DOHH2 (cell line): ENCODE results near the gene FAM89B.

Source experiments
- H3F3A ChIP-seq: fragments of 200-600 bp; sonication (generic), shearing (Covaris generic); 2 replicates; pipeline ENCODE4 v1.6.0; 2016; ENCODE audit warnings: antibody characterized with exemption, mild to moderate bottlenecking; ENCODE audit not compliant: control insufficient read depth, insufficient read depth
- H3K27ac ChIP-seq: fragments of 200-600 bp; sonication (generic); 2 replicates; pipeline ENCODE4 v1.5.1; 2014; ENCODE audit warnings: low read depth, mild to moderate bottlenecking, low read length, moderate library complexity
- H3K27me3 ChIP-seq: fragments of 200-600 bp; sonication (generic); 2 replicates; pipeline ENCODE4 v1.6.1; 2014; ENCODE audit warnings: mild to moderate bottlenecking, low read length, mixed read lengths; ENCODE audit not compliant: control insufficient read depth
- H3K36me3 ChIP-seq: fragments of 200-600 bp; sonication (generic); 2 replicates; pipeline ENCODE4 v1.6.1; 2014; ENCODE audit warnings: mild to moderate bottlenecking, low read length, moderate library complexity, mixed read lengths; ENCODE audit not compliant: control insufficient read depth
- H3K4me1 ChIP-seq: fragments of 200-600 bp; sonication (generic); 2 replicates; pipeline ENCODE4 v1.6.1; 2014; ENCODE audit warnings: mild to moderate bottlenecking, low read length, mixed read lengths; ENCODE audit not compliant: control insufficient read depth
- H3K4me2 ChIP-seq: fragments of 200-600 bp; sonication (generic); 2 replicates; pipeline ENCODE4 v1.6.0; 2014; ENCODE audit warnings: mild to moderate bottlenecking, low read length, moderate library complexity
- H3K4me3 ChIP-seq: fragments of 200-600 bp; sonication (generic); 2 replicates; pipeline ENCODE4 v1.5.1; 2014; ENCODE audit warnings: mild to moderate bottlenecking, low read length, mixed read lengths
- H3K79me2 ChIP-seq: fragments of 200-600 bp; sonication (generic); 2 replicates; pipeline ENCODE4 v1.6.1; 2014; ENCODE audit warnings: mild to moderate bottlenecking, low read length, mixed read lengths; ENCODE audit not compliant: control insufficient read depth
- H3K9me2 ChIP-seq: fragments of 200-600 bp; sonication (generic); replicated peaks from 2 replicates; pipeline ENCODE4 v1.6.1; 2014; ENCODE audit warnings: mild to moderate bottlenecking, low read length, mixed read lengths; ENCODE audit not compliant: control insufficient read depth
- H3K9me3 ChIP-seq: fragments of 200-600 bp; sonication (generic); 2 replicates; pipeline ENCODE4 v1.6.1; 2014; ENCODE audit warnings: antibody characterized with exemption, low read length, mixed read lengths; ENCODE audit not compliant: control insufficient read depth, insufficient read depth
- H4K20me1 ChIP-seq: fragments of 200-600 bp; sonication (generic); 2 replicates; pipeline ENCODE4 v1.6.0; 2014; ENCODE audit warnings: low read depth, mild to moderate bottlenecking, antibody characterized with exemption, low read length, moderate library complexity; ENCODE audit not compliant: control insufficient read depth, insufficient read depth
- EZH2phosphoT487 ChIP-seq: fragments of 200-600 bp; sonication (generic); IDR thresholded peaks from 2 replicates; pipeline ENCODE4 v1.6.1; 2017; ENCODE audit warnings: borderline replicate concordance, mild to moderate bottlenecking, antibody characterized with exemption, low read length, moderate library complexity, mixed read lengths
- TF ChIP-seq, protein P1 (sequence below): fragments of 200-600 bp; sonication (generic); IDR thresholded peaks from one replicate; pipeline ENCODE4 v1.5.1; 2014; ENCODE audit warnings: antibody characterized with exemption, mild to moderate bottlenecking, low read depth, low read length; ENCODE audit not compliant: poor library complexity, severe bottlenecking

FAM89B gene

DNA sequence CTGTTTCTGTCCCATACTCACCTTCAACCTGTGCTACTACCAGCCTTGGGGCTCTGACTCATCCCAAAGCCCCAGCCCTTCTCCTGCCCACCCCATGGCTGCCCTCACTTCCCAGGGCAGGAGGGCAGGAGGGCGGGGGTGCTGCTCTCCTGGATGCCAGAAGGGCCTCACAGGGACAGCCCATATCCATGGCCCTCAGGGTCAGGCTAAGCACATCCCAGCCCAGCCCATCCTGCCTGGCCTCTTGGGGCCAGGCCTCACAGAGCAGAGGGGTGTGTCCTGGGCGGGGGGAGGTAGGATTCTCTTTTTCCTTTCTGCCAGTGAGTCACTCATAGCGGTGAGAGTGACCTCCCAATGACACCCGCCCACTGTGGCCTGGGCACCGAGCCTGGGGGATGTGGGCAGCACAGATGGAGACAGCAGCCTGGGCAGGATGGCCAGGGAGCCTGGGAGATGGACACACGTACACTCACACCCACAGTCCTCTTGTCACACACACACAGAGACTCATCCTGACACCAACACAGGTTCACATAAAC is 16.6 kb upstream of the FAM89B start:
- Histone ChIP-seq H3K27ac (no peak overlapping the region), H3K9me2 (no peaks in the 10 kb centered on the region), H3K9me3 (no peaks in the 10 kb centered on the region), H3K36me3 (no peaks in the 10 kb centered on the region), H3K79me2 (no peaks in the 10 kb centered on the region), H3F3A (peaks cover 8% of the 10 kb centered on the region), H3K27me3 (no peaks in the 10 kb centered on the region), H4K20me1 (no peaks in the 10 kb centered on the region), H3K4me3 (no peak overlapping the region), H3K4me2 (no peak overlapping the region), H3K4me1 (peaks cover 51% of the 10 kb centered on the region)
- no peak for TF ChIP-seq EZH2phosphoT487
- TF ChIP-seq, protein P1, sequence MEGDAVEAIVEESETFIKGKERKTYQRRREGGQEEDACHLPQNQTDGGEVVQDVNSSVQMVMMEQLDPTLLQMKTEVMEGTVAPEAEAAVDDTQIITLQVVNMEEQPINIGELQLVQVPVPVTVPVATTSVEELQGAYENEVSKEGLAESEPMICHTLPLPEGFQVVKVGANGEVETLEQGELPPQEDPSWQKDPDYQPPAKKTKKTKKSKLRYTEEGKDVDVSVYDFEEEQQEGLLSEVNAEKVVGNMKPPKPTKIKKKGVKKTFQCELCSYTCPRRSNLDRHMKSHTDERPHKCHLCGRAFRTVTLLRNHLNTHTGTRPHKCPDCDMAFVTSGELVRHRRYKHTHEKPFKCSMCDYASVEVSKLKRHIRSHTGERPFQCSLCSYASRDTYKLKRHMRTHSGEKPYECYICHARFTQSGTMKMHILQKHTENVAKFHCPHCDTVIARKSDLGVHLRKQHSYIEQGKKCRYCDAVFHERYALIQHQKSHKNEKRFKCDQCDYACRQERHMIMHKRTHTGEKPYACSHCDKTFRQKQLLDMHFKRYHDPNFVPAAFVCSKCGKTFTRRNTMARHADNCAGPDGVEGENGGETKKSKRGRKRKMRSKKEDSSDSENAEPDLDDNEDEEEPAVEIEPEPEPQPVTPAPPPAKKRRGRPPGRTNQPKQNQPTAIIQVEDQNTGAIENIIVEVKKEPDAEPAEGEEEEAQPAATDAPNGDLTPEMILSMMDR, result no peak

DNA sequence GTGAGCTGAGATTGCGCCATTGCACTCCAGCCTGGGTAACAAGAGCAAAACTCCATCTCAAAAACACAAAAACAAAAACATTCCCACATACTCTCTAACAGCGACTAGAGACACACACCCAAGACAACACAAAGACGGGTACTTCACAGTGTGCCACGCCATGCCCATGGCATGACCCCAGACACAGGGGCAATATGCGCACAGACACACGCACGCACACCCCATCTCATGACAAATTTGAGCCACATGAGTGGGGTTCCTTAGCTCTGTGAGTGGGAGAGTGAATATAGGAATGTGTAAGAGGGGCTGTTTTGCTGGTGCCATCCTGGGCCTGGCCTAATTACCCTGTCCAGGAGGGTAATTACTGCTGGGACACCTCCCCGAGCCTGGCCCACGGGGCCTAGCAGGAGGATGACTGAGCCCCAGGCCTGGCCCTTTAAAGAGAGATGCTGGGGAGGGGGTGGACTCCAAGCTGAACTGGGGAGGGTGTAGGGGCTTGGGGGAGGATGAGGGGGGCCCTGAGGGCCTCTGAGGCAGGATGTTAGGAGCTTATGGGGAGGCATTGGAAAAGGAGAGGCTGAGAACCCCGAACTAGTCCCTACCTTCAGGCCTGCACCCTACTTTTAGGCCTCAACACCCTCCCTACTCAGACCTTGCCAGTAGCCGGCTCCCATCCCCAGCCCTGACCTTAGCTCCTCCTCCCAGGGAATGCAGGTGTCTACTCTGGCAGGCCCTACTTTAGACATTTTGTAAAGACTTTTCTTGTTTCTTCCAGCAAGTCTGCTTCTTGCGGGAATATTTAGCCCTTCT is 15.7 kb upstream of the FAM89B start:
- Histone ChIP-seq H3F3A (peaks cover 7% of the 10 kb centered on the region), H3K36me3 (no peaks in the 10 kb centered on the region), H3K9me2 (no peaks in the 10 kb centered on the region), H3K4me3 (no peak overlapping the region), H4K20me1 (no peaks in the 10 kb centered on the region), H3K4me2 (peak overlapping the region; percentile 37; the same call in 1 of the 2 replicates), H3K9me3 (no peaks in the 10 kb centered on the region), H3K4me1 (peaks cover 45% of the 10 kb centered on the region), H3K27me3 (no peaks in the 10 kb centered on the region), H3K27ac (no peak overlapping the region), H3K79me2 (no peaks in the 10 kb centered on the region)
- TF ChIP-seq, protein P1, result no peak
- TF ChIP-seq EZH2phosphoT487, result no peak

DNA sequence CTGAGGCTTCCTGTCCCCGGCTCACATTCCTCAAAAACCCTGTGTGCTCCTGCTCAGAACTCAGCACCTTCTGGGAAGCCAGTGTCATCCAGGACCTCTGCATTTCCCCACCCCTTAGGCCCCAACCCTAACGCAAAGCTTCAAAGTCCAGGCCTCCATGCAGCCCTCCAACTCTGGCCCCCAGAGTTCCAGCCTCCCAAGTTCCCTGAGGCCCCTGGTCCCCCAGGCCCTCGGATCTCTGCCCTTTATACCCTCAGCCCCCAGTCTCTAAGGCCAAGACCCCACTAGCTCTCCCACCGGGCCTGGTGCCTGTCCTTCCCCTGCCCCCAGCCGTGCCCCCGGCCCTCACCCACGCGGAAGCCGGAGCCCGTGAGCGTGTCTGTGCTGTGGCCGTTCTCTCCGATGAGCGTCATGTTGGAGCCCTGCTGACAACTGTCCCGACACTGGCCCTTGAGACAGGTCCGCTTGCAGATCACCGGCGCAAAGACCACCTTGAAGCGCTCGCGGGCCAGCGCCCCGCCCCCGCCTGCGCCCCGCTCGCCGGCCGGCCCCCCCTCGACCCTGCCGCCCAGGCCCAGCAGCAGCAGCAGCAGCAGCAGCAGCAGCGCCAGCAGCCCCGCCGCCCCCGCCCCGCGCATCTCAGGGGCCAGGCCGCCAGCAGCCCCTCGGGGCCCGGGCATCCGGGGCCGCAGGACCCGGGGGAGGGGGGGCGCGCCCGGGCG is 14.9 kb upstream of the FAM89B start:
- peaks cover 5% of the 10 kb centered on the region; the same call in 1 of the 2 replicates for H3F3A ChIP-seq
- H3K79me2 ChIP-seq, result no peaks in the 10 kb centered on the region
- peaks cover 37% of the 10 kb centered on the region for H3K4me1 ChIP-seq
- H3K27me3 ChIP-seq, result no peaks in the 10 kb centered on the region
- H3K4me3 ChIP-seq, result peak overlapping the region; percentile 65
- H4K20me1 ChIP-seq, result no peaks in the 10 kb centered on the region
- H3K4me2 ChIP-seq, result peak overlapping the region; percentile 67; the same call in 1 of the 2 replicates
- H3K36me3 ChIP-seq, result no peaks in the 10 kb centered on the region
- no peak for TF ChIP-seq EZH2phosphoT487
- TF ChIP-seq, protein P1, result no peak
- no peaks in the 10 kb centered on the region for H3K9me3 ChIP-seq
- no peak overlapping the region for H3K27ac ChIP-seq
- H3K9me2 ChIP-seq, result no peaks in the 10 kb centered on the region
